Left renal pelvis (tissue), 4 donors: Measurements from ENCODE around the gene ATXN1. TPM values are rescaled to one million over a fixed set of nuclear protein-coding genes. Genes with fewer than 3 reads are reported as not detected.
A peak's percentile ranks its signal among the peaks of the same experiment; 100 is the strongest.
"Not testable (repeated sequence)": the region's sequence is repeated elsewhere in the genome, so short reads cannot be mapped to it uniquely, and the experiment has no call there.

Experiments
- DNase-seq, 4 donors: peaks; one replicate each; pipeline ENCODE4 v3.0.0-alpha.2; 2013; ENCODE audit warnings: low read depth in 4 of 4, low spot score in 3 of 4
- polyA plus RNA-seq, 4 donors: library from polyadenylated mRNA; unstranded; fragments of 120-200 nt; gene quantifications; one replicate each; pipeline ENCODE4 v1.2.1, GENCODE V29; 2013; ENCODE audit not compliant: insufficient read length in 4 of 4

ATXN1 gene
- polyA plus RNA-seq, 4 donors = 18.5 to 20.7 (median 19.3) TPM

DNA sequence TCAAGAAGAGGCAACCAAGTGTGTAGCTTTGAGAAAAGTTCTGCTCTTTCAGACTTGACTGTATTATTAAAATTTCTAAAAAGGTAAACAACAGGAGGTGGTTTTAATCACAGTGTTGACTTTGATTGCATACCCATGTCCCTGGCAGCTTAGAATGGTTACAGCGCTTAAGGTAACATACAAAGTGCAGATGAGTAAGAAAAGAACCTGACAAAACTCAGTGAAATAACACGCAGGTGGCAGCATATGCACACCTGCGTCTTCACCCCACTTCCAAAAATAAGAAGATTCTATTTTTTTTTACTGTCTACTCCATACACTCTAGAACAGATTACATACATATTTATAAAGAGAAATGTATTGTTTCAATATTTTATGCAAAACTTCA, 289.4 kb downstream of the ATXN1 start:
- DNase-seq = no peak

DNA sequence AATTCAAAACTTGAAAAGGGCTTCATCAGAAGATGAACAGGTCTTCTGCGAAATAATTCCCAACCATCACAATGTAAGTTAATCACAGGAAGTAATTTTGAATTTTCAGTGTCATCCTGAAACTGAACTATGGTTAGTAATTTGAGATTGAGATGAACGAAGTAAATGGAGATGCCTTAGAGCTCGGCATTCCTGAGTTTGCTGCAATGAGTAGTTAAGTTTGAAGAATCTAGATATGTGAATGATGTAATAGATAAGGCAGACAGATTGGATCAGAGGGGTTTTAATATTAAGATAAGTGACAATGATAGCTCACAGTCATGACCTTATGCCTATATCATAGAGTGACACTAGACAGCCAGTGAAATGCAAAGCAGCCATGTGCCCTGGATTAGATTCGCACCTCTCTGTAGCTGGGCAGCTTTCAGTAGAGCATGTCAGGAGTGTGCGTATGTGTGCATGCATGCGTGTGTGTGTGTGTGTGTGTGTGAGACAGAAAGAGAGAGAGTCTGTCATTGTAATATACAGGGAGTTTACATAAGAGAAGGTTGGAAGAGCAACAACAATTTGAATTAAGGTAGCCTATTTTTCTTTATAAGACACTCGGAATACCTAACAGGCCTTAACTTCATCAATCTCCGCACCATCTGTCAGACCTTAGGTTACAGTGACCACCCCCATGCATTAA, 289.9 kb downstream of the ATXN1 start:
- peak; percentile 14 to 48 (median 29) for DNase-seq

- DNase-seq = no peak
These were observed 290.6 kb downstream of the ATXN1 start for GRCh38 chr6:16470502-16471221.

GRCh38 chr6:16468991-16469615, 292.2 kb downstream of the ATXN1 start:
- no peak for DNase-seq

DNA sequence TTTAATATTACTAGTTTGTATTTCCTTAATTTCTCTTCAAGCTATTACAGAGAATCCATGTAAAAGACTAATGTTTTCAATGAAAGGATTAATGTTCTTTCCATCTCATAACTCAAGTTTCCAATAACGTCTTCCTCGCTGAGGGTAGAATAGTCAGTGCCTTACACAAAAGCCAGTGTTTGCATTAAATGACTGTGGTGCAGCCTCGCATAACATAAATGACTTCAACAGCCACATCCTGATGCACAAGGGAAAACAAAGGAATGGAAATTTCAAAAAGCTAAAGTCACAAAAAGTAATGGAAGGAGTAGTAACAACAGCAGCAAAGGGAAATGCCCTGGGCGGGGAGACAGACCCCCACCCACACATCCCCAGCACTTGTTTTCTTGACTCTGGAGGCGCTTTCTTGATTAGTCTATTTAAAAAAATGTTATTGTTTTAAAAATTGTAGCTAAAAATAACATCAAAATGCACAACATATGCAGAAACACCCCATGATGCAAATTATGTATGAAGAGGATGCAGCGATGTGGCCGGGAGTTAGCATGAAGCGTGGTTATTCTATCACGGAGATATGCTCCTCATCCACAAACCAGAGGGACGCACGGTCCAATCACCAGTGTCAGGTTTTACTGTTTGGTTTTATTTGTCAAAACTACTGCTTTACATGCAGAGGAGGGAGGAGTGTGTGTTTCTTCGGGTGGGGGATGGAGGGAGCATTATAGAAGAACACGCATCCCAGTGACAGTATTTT, 294.3 kb downstream of the ATXN1 start:
- no peak for DNase-seq

DNA sequence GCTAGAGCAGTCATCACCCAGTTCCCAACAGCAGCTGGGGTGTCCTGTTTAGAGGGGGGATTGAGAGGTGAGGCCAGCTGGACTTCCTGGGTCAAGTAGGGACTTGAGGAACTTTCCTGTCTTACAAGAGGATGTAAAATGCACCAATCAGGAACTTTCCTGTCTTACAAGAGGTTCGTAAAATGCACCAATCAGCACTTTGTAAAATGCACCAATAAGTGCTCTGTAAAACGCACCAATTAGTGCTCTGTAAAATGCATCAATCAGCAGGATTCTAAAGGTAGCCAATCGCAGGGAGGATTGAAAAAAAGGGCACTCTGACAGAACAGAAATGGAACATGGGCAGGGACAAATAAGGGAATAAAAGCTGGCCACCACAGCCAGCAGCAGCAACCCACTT, 297.2 kb downstream of the ATXN1 start:
- no peak for DNase-seq

- DNase-seq = not testable (repeated sequence)
These were observed 298.0 kb downstream of the ATXN1 start for GRCh38 chr6:16463246-16463645.

DNA sequence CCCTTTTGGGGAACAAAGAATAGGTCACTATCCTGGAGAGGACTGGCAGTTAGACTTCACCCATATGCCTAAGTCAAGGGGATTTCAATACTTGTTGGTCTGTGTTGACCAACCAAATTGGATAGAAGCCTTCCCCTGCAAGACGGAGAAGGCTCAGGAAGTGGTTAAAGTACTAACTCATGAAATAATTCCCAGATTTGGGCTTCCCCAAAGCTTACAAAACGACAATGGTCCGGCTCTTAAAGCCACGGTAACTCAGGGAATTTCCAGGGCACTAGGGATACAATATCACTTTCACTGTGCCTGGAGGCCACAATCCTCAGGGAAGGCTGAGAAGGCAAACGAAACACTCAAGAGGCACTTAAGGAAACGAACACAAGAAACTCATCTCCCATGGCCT, 299.8 kb downstream of the ATXN1 start:
- DNase-seq = no peak

GRCh38 chr6:16459472-16459871, 301.8 kb downstream of the ATXN1 start:
- DNase-seq = not testable (repeated sequence)

DNA sequence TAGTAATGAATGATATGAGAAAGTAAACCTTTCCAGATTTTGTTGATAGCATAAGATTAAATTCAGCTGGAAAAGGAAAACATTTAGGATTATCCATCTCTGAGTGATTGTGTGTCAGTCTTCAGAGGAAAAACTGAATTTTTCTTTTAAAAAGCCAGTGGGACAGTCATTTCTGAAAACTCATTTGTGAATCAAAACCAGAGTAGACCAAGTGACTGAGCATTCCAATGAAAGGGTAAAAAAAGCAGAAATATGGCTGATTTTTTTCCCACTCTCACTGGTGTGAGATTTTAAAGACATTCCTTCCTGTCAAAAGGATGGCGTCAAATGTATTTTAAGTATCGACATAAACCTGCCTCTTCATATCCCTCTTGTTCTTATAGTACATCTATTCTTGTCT, 308.9 kb downstream of the ATXN1 start:
- no peak for DNase-seq

DNA sequence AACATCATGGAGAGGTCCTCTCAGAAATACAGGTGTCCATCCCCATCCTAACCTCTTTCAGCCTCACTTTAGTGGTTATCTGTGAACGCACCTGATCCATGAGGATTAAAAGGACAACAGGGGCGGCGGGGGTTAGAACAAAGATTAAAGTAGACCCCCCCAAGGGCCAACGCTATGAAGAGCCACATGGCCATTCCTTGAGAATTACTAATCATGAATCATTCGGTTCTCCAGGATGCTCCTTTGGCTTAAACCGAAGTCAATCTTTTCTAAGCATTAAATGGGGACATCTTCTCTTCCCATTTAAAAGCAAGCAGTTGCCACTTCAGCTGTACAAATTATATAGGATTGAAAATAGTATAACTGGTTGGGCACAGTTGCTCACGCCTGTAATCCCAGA, 310.4 kb downstream of the ATXN1 start:
- DNase-seq = no peak

DNA sequence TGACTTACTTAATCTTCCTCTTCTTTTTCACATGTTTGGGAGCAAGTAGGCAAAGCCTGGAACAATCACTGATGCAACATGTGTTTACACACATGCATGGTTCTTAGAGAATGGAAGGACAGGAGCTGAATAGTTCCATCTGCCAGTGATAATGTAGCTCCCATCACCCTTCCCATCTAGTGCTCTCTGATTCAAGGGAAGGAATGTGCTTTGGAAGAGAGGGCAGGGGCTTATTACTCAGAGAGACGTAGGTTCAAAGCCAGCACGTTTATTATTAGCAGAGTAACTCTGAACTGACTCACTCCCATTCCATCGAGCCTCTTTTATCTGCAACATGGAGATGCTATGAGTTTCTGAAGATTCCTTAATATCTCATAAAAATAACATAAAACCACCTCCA, 311.0 kb downstream of the ATXN1 start:
- no peak for DNase-seq

DNA sequence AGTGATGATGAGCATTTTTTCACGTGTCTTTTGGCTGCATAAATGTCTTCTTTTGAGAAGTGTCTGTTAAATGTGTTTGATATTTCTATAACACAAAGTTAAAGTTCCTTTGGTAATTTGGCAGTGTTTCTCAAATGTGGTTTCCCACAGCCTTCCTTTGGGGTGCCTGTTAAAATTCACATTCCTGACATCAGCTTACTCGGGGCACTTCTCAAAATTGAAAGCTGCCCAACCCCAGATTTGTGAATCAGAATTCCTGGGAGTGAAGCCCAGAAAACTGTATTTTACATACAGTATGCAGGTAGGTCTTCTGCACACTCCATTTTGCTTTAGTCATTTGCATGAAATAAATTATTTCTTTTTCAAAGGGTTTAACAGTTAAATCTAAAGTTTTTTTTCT, 315.0 kb downstream of the ATXN1 start:
- no peak for DNase-seq

GRCh38 chr6:16442031-16442430, 319.2 kb downstream of the ATXN1 start:
- no peak for DNase-seq

GRCh38 chr6:16441262-16441661, 320.0 kb downstream of the ATXN1 start:
- DNase-seq = no peak

- no peak for DNase-seq
These were observed 320.5 kb downstream of the ATXN1 start for GRCh38 chr6:16440636-16441212.

GRCh38 chr6:16438718-16439591, 322.3 kb downstream of the ATXN1 start:
- DNase-seq = no peak

DNA sequence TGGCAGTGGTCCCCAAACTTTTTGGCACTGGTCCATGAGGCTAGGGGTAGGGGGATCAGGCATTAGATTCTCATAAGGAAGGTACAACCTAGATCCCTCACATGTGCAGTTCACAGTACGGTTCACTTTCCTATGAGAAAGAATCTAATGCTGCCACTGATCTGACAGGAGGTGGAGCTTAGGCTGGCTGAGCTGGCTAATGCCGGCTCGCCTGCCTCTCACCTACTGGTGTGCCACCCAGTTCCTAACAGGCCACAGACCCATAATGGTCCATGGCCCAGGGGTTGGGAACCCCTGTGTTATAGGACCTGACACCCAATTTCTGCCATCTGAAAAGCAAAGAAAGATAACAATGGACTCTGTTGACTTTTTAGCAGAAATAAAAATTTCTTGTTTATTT, 323.3 kb downstream of the ATXN1 start:
- no peak for DNase-seq

- no peak for DNase-seq
These were observed 324.2 kb downstream of the ATXN1 start for GRCh38 chr6:16437095-16437494.

DNA sequence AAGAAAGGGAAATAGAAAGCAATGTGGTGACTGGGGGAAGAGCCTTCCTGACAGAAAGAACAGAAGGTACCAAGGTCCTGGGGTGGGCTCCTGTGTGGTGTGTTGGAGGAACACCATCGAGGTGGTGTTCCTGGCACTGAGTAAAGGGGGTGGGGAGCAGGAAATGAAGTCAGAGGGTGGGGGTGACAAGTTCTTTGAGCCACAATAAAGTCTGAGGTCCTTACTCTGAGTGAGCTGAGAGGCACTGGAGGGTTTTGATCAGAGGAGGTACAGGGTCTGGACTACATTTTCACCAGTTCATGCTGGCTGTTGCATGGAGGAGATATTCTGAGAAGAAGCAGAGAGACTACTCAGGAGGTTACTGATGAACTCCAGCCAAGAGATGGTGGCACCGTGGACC, 324.7 kb downstream of the ATXN1 start:
- no peak for DNase-seq
